WERI-Rb-1 (cell line): Measurements from ENCODE around the gene CHMP3.
"Not testable (repeated sequence)": the region's sequence is repeated elsewhere in the genome, so short reads cannot be mapped to it uniquely, and the experiment has no call there.

ENCODE experiments used
- DNase-seq: peaks from one replicate; pipeline ENCODE4 v3.0.0-alpha.2; 2020
- H3K27ac ChIP-seq: fragments of 250-450 bp; sonication (Bioruptor Pico); 2 replicates; pipeline ENCODE4 v1.5.1; 2020; ENCODE audit warnings: mild to moderate bottlenecking, moderate library complexity
- H3K27me3 ChIP-seq: fragments of 250-450 bp; sonication (Bioruptor Pico); 2 replicates; pipeline ENCODE4 v1.5.1; 2021; ENCODE audit warnings: mild to moderate bottlenecking, low read depth, moderate library complexity; ENCODE audit not compliant: insufficient read depth, severe bottlenecking
- H3K36me3 ChIP-seq: fragments of 250-450 bp; sonication (Bioruptor Pico); 2 replicates; pipeline ENCODE4 v1.5.1; 2020; ENCODE audit warnings: mild to moderate bottlenecking, moderate library complexity
- H3K4me3 ChIP-seq: 2 replicates; pipeline ENCODE4 v1.5.1; 2011; ENCODE audit warnings: low read depth, mild to moderate bottlenecking, control low read depth, low read length
- H3K9me3 ChIP-seq: fragments of 250-450 bp; sonication (Bioruptor Pico); 2 replicates; pipeline ENCODE4 v1.5.1; 2021; ENCODE audit warnings: mild to moderate bottlenecking, moderate library complexity; ENCODE audit not compliant: severe bottlenecking
- TF ChIP-seq, protein P1 (sequence below): IDR thresholded peaks from 2 replicates; pipeline ENCODE4 v1.5.1; 2011; ENCODE audit warnings: low read depth, mild to moderate bottlenecking, control low read depth, inconsistent platforms, low read length

The CHMP3 gene

DNA sequence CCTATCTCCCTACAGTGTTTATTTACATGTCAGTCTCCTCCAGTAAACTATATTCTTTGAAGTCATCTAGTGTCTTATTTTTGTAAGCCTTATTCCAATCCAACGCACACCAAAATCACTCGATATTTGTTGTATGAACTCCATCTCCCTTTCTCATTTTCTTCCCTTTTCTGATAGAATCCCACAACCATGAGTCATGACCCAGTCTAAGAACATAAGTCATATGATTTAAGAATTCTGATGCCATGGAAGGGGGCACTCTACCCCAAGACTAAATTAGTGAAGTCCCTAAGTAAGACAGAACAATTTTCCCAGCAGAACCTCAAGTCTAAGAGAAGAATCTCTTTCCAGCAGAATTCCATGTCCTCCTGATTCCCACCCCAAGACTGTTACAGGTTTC, 5.4 kb downstream of the CHMP3 start:
- H3K9me3 ChIP-seq = no peaks in the 10 kb centered on the region
- no peaks in the 10 kb centered on the region for H3K27me3 ChIP-seq
- DNase-seq = no peak
- TF ChIP-seq, protein P1, sequence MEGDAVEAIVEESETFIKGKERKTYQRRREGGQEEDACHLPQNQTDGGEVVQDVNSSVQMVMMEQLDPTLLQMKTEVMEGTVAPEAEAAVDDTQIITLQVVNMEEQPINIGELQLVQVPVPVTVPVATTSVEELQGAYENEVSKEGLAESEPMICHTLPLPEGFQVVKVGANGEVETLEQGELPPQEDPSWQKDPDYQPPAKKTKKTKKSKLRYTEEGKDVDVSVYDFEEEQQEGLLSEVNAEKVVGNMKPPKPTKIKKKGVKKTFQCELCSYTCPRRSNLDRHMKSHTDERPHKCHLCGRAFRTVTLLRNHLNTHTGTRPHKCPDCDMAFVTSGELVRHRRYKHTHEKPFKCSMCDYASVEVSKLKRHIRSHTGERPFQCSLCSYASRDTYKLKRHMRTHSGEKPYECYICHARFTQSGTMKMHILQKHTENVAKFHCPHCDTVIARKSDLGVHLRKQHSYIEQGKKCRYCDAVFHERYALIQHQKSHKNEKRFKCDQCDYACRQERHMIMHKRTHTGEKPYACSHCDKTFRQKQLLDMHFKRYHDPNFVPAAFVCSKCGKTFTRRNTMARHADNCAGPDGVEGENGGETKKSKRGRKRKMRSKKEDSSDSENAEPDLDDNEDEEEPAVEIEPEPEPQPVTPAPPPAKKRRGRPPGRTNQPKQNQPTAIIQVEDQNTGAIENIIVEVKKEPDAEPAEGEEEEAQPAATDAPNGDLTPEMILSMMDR = no peak
- no peak overlapping the region for H3K27ac ChIP-seq
- H3K36me3 ChIP-seq = peaks cover 3% of the 10 kb centered on the region
- H3K4me3 ChIP-seq = no peak overlapping the region

DNA sequence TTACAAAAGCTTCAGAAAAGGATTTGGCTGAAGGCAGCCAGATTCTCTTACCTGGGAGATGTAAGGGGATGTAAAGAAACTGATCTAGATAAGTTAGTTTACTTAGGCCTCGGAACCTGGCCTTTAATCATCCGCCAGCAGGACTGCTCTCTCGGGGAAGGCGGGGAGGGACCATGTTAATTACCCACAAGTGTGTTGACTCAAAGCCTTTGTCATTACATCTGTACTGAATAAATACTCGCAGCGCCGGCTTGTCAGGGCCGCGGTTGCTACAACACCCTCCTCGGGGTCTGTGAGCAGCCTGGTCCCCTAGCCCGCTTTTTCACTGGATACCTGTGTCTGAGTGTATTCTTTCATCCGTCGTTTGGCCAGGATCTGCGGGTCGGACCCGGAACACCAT, 6.7 kb downstream of the CHMP3 start:
- Histone ChIP-seq H3K9me3 (no peaks in the 10 kb centered on the region), H3K27me3 (no peaks in the 10 kb centered on the region), H3K27ac (no peak overlapping the region), H3K36me3 (no peaks in the 10 kb centered on the region; the same call in 1 of the 2 replicates), H3K4me3 (no peak overlapping the region)
- no peak for DNase-seq
- TF ChIP-seq, protein P1 = no peak

DNA sequence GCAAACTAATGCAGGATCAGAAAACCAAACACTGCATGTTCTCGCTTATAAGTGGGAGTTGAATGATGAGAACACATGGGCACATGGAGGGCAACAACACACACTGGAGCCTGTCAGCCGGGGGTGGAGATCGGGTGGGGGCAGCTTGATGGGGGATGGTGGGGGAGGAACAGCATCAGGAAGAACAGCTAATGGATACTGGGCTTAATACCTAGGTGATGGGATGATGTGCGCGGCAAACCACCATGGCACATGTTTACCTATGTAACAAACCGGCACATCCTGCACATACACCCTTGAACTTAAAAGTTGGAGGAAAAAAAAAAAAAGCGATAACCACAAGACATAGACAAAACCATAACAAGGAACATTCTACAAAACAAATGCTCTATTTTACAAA, 10.4 kb downstream of the CHMP3 start:
- H3K27ac ChIP-seq = no peak overlapping the region
- peaks cover 3% of the 10 kb centered on the region for H3K9me3 ChIP-seq
- H3K36me3 ChIP-seq = no peaks in the 10 kb centered on the region
- no peaks in the 10 kb centered on the region for H3K27me3 ChIP-seq
- no peak for DNase-seq
- TF ChIP-seq, protein P1 = no peak
- no peak overlapping the region for H3K4me3 ChIP-seq

DNA sequence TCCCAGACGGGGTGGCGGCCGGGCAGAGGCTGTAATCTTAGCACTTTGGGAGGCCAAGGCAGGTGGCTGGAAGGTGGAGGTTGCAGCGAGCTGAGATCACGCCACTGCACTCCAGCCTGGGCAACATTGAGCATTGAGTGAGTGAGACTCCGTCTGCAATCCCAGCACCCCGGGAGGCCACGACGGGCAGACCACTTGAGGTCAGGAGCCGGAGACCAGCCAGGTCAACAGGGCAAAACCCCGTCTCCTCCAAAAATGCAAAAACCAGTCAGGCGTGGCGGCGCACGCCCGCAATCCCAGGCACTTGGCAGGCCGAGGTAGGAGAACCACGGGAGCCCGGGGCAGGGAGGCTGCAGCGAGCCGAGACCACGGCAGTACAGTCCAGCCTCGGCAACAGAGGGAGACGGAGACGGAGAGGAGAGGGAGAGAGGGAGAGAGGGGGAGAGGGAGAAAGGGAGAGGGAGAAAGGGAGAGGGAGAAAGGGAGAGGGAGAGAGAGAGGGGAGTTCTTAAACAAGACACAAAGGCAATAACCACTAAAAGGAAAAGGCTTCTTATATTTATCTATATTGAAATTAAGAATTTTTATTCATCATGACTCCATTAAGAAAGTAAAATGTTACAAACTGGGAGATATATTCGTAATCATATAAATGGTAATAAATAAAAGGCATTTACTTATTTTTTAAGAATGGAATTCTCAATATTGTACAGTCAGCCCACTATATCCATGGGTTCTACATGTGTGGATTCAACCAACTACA, 13.1 kb downstream of the CHMP3 start:
- not testable (repeated sequence) for H3K9me3 ChIP-seq, H3K27me3 ChIP-seq

DNA sequence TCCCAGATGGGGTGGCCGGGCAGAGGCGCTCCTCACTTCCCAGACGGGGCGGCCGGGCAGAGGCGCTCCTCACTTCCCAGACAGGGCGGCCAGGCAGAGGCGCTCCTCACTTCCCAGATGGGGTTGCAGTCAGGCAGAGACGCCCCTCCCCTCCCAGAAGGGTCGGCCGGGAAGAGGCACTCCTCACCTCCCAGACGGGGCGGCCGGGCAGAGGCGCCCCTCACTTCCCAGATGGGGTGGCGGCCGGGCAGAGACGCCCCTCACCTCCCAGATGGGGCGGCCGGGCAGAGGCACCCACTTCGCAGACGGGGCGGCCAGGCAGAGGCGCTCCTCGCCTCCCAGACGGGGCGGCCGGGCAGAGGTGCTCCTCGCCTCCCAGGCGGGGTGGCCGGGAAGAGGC, 13.8 kb downstream of the CHMP3 start:
- H3K36me3 ChIP-seq, H3K9me3 ChIP-seq, DNase-seq, H3K27ac ChIP-seq, H3K27me3 ChIP-seq, H3K4me3 ChIP-seq: not testable (repeated sequence)

More for the DNA sequence above, 13.1 kb downstream of the CHMP3 start:
- H3K36me3 ChIP-seq, DNase-seq, H3K4me3 ChIP-seq, H3K27ac ChIP-seq: not testable (repeated sequence)

DNA sequence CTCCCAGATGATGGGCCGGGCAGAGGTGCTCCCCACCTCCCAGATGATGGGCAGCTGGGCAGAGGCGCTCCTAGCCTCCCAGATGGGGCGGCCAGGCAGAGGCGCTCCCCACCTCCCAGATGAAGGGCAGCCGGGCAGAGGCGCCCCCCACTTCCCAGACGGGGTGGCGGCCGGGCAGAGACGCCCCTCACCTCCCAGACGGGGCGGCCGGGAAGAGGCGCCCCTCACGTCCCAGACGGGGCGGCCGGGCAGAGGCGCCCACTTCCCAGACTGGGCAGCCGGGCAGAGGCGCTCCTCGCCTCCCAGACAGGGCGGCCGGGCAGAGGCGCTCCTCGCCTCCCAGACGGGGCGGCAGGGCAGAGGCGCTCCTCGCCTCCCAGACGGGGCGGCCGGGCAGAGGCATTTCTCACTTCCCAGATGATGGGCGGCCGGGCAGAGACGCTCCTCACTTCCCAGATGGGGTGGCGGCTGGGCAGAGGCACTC, 14.3 kb downstream of the CHMP3 start:
- H3K9me3 ChIP-seq = not testable (repeated sequence)

DNA sequence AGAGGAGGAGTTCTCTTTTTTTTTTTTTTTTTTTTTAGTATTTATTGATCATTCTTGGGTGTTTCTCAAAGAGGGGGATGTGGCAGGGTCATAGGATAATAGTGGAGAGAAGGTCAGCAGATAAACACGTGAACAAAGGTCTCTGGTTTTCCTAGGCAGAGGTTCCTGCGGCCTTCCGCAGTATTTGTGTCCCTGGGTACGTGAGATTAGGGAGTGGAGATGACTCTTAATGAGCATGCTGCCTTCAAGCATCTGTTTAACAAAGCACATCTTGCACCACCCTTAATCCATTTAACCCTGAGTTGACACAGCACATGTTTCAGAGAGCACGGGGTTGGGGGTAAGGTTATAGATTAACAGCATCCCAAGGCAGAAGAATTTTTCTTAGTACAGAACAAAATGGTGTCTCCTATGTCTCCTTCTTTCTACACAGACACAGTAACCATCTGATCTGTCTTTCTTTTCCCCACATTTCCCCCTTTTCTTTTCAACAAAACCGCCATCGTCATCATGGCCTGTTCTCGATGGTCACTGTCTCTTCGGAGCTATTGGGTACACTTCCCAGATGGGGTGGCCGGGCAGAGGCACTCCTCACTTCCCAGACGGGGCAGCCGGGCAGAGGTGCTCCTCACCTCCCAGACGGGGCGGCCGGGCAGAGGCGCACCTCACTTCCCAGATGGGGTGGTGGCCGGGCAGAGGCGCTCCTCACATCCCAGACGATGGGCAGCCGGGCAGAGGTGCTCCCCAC, 14.9 kb downstream of the CHMP3 start:
- not testable (repeated sequence) for H3K9me3 ChIP-seq, H3K4me3 ChIP-seq, DNase-seq, H3K27ac ChIP-seq, H3K27me3 ChIP-seq, H3K36me3 ChIP-seq

More for the DNA sequence above, 14.3 kb downstream of the CHMP3 start:
- H3K27me3 ChIP-seq, H3K27ac ChIP-seq, DNase-seq, H3K4me3 ChIP-seq, H3K36me3 ChIP-seq: not testable (repeated sequence)

DNA sequence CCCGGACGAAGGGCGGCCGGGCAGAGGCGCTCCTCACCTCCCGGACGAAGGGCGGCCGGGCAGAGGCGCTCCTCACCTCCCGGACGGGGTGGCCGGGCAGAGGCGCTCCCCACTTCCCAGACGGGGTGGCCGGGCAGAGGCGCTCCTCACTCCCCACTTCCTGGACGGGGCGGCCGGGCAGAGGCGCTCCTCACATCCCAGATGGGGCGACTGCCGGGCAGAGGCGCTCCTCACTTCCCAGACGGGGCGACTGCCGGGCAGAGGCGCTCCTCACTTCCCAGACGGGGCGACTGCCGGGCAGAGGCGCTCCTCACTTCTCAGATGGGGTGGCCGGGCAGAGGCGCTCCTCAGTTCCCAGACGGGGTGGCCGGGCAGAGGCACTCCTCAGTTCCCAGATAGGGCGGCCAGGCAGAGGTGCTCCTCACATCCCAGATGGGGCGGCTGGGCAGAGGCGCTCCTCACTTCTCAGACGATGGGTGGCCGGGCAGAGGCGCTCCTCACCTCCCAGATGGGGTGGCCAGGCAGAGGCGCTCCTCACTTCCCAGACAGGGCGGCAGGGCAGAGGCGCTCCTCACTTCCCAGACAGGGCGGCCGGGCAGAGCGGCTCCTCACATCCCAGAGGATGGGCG, 17.8 kb downstream of the CHMP3 start:
- H3K4me3 ChIP-seq, H3K27ac ChIP-seq, DNase-seq, H3K9me3 ChIP-seq, H3K36me3 ChIP-seq, H3K27me3 ChIP-seq: not testable (repeated sequence)

DNA sequence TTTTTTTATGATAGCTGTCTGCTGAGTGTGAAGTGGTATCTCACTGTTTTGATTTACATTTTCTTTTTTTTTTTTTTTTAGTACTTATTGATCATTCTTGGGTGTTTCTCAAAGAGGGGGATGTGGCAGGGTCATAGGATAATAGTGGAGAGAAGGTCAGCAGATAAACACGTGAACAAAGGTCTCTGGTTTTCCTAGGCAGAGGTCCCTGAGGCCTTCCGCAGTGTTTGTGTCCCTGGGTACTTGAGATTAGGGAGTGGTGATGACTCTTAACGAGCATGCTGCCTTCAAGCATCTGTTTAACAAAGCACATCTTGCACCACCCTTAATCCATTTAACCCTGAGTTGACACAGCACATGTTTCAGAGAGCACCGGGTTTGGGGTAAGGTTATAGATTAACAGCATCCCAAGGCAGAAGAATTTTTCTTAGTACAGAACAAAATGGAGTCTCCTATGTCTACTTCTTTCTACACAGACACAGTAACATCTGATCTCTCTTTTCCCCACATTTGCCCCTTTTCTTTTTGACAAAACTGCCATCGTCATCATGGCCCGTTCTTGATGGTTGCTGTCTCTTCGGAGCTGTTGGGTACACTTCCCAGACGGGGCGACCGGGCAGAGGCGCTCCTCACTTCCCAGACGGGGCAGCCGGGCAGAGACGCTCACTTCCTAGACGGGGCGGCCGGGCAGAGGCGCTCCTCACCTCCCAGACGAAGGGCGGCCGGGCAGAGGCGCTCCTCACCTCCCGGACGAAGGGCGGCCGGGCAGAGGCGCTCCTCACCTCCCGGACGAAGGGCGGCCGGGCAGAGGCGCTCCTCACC, 18.8 kb downstream of the CHMP3 start:
- DNase-seq, H3K9me3 ChIP-seq, H3K27me3 ChIP-seq, H3K36me3 ChIP-seq, H3K27ac ChIP-seq, H3K4me3 ChIP-seq: not testable (repeated sequence)
